H1 (cell line): ENCODE results near the gene MYO3A. TPM values are rescaled to one million over a fixed set of nuclear protein-coding genes. Genes with fewer than 3 reads are reported as not detected.

Source experiments
- CTCF ChIA-PET: fragments of 300-600 bp; sonication (Branson Sonifier 250); formaldehyde crosslinking; loops from one replicate; lab custom pipeline; 2021; ENCODE audit not compliant: partially characterized antibody; lab: Charles Lee
- POLR2A ChIA-PET: fragments of 300-600 bp; sonication (Branson Sonifier 250); formaldehyde crosslinking; loops from one replicate; lab custom pipeline; 2021; ENCODE audit warnings: inconsistent platforms; ENCODE audit not compliant: partially characterized antibody; lab: Charles Lee
- DNase-seq, 2 experiments: peaks; one replicate each; pipeline versions ENCODE4 v3.0.0 to v3.0.0-alpha.2; 2010 to 2022; ENCODE audit warnings: low spot score in 2 of 2, low read depth in 1 of 2, mixed read lengths in 1 of 2
- FAIRE-seq: peaks from 2 replicates; lab custom pipeline; 2011; peaks lifted over from hg19 to GRCh38; lab: Jason Lieb, UNC
- H2AFZ ChIP-seq: 2 replicates; pipeline ENCODE4 v1.8.1; 2012; ENCODE audit warnings: low read length, inconsistent platforms
- H2AK5ac ChIP-seq: 2 replicates; pipeline ENCODE4 v1.6.1; 2013; ENCODE audit warnings: low read depth, low read length
- H2BK120ac ChIP-seq: replicated peaks from 2 replicates; pipeline ENCODE3; 2013; ENCODE audit warnings: low read depth, low read length, inconsistent platforms
- H2BK12ac ChIP-seq: 2 replicates; pipeline ENCODE4 v1.6.1; 2013; ENCODE audit warnings: low read depth, low read length
- H2BK15ac ChIP-seq: 2 replicates; pipeline ENCODE4 v1.6.1; 2013; ENCODE audit warnings: low read length
- H2BK20ac ChIP-seq: 2 replicates; pipeline ENCODE4 v1.6.1; 2013; ENCODE audit warnings: low read length
- H2BK5ac ChIP-seq: 2 replicates; pipeline ENCODE4 v1.6.1; 2013; ENCODE audit warnings: low read depth, low read length
- H3K14ac ChIP-seq: 2 replicates; pipeline ENCODE4 v1.6.1; 2013; ENCODE audit warnings: inconsistent platforms; ENCODE audit not compliant: insufficient read length
- H3K18ac ChIP-seq: 2 replicates; pipeline ENCODE4 v1.6.1; 2013; ENCODE audit warnings: low read length; ENCODE audit errors: extremely low read depth
- H3K23ac ChIP-seq: 2 replicates; pipeline ENCODE4 v1.6.1; 2013; ENCODE audit warnings: inconsistent platforms; ENCODE audit not compliant: insufficient read length
- H3K23me2 ChIP-seq: 2 replicates; pipeline ENCODE4 v1.6.1; 2013; ENCODE audit warnings: low read depth, low read length
- H3K27ac ChIP-seq: 2 replicates; pipeline ENCODE4 v1.6.1; 2011; ENCODE audit warnings: low read depth, low read length, inconsistent platforms
- H3K27me3 ChIP-seq, 4 experiments: replicated peaks in 1 of 4; 1 replicate in 1 of 4; 2 replicates in 3 of 4; pipeline versions ENCODE4 v1.6.1 to v1.8.1; 2011 to 2013; ENCODE audit warnings: low read length in 3 of 4, mild to moderate bottlenecking in 3 of 4, inconsistent platforms in 2 of 4, mixed read lengths in 2 of 4, moderate library complexity in 1 of 4; ENCODE audit not compliant: control insufficient read depth in 3 of 4, insufficient read depth in 3 of 4; ENCODE audit errors: extremely low read depth in 1 of 4
- H3K36me3 ChIP-seq, 4 experiments: 2 replicates each; pipeline versions ENCODE4 v1.6.1 to v1.8.1; 2011 to 2013; ENCODE audit warnings: mild to moderate bottlenecking in 4 of 4, low read length in 3 of 4, moderate library complexity in 2 of 4, control low read depth in 1 of 4, inconsistent platforms in 1 of 4; ENCODE audit not compliant: insufficient read depth in 4 of 4, control insufficient read depth in 2 of 4
- H3K4ac ChIP-seq: replicated peaks from 2 replicates; pipeline ENCODE3; 2013; ENCODE audit warnings: low read length, low read depth, mixed read lengths, inconsistent platforms; ENCODE audit not compliant: insufficient read length
- H3K4me1 ChIP-seq, 4 experiments: replicated peaks in 1 of 4; 1 replicate in 1 of 4; 2 replicates in 3 of 4; pipeline versions ENCODE4 v1.6.1 to v1.8.1; 2011 to 2013; ENCODE audit warnings: low read length in 3 of 4, inconsistent platforms in 2 of 4, mixed read lengths in 1 of 4; ENCODE audit not compliant: insufficient read depth in 4 of 4, control insufficient read depth in 3 of 4
- H3K4me2 ChIP-seq, 2 experiments: 2 replicates each; pipeline versions ENCODE4 v1.6.1 to v1.8.1; 2011 to 2013; ENCODE audit warnings: low read depth in 2 of 2, low read length in 2 of 2, control low read depth in 1 of 2, inconsistent platforms in 1 of 2, mild to moderate bottlenecking in 1 of 2; ENCODE audit not compliant: insufficient read depth in 1 of 2
- H3K4me3 ChIP-seq, 4 experiments: fragments of 200-600, 300-600 bp in 1 of 4; sonication (generic), shearing (Covaris generic), sonication (Bioruptor Twin) in 1 of 4; 2 replicates each; pipeline versions ENCODE4 v1.5.1 to v1.8.1; 2011 to 2016; ENCODE audit warnings: low read length in 4 of 4, low read depth in 3 of 4, control low read depth in 2 of 4, inconsistent platforms in 2 of 4, mild to moderate bottlenecking in 2 of 4, mixed read lengths in 1 of 4, moderate library complexity in 1 of 4; ENCODE audit not compliant: insufficient read depth in 2 of 4; ENCODE audit errors: extremely low read depth in 1 of 4
- H3K56ac ChIP-seq: replicated peaks from 2 replicates; pipeline ENCODE3; 2013; ENCODE audit warnings: low read depth, mild to moderate bottlenecking, mixed read lengths, low read length, inconsistent platforms; ENCODE audit not compliant: insufficient read length
- H3K79me1 ChIP-seq: 2 replicates; pipeline ENCODE4 v1.6.1; 2013; ENCODE audit warnings: low read depth, low read length, control low read depth
- H3K79me2 ChIP-seq, 2 experiments: 2 replicates each; pipeline versions ENCODE4 v1.6.1 to v1.8.1; 2012 to 2013; ENCODE audit warnings: low read length in 2 of 2, mild to moderate bottlenecking in 2 of 2, inconsistent platforms in 1 of 2; ENCODE audit not compliant: insufficient read depth in 2 of 2, control insufficient read depth in 1 of 2
- H3K9ac ChIP-seq, 4 experiments: replicated peaks in 1 of 4; 1 replicate in 1 of 4; 2 replicates in 3 of 4; pipeline versions ENCODE4 v1.6.1 to v1.8.1; 2011 to 2013; ENCODE audit warnings: low read depth in 3 of 4, low read length in 3 of 4, control low read depth in 2 of 4, mild to moderate bottlenecking in 2 of 4, moderate library complexity in 2 of 4, inconsistent platforms in 1 of 4; ENCODE audit errors: extremely low read depth in 1 of 4
- H3K9me3 ChIP-seq, 2 experiments: 2 replicates each; pipeline versions ENCODE4 v1.6.1 to v1.8.1; 2012 to 2013; ENCODE audit warnings: mild to moderate bottlenecking in 2 of 2, moderate library complexity in 2 of 2, control low read depth in 1 of 2, inconsistent platforms in 1 of 2, low read depth in 1 of 2, low read length in 1 of 2, mixed read lengths in 1 of 2; ENCODE audit not compliant: insufficient read depth in 2 of 2
- H4K20me1 ChIP-seq, 2 experiments: replicated peaks in 1 of 2; 2 replicates each; pipeline versions ENCODE3 to v1.8.1; 2011 to 2013; ENCODE audit warnings: inconsistent platforms in 2 of 2, low read length in 2 of 2, mild to moderate bottlenecking in 1 of 2; ENCODE audit not compliant: insufficient read depth in 2 of 2, control insufficient read depth in 1 of 2
- H4K5ac ChIP-seq: 2 replicates; pipeline ENCODE4 v1.6.1; 2013; ENCODE audit warnings: low read length, low read depth, mixed read lengths, inconsistent platforms; ENCODE audit not compliant: insufficient read length
- H4K8ac ChIP-seq: 2 replicates; pipeline ENCODE4 v1.8.0; 2013; ENCODE audit warnings: mild to moderate bottlenecking, moderate library complexity, low read length, inconsistent platforms; ENCODE audit not compliant: insufficient read depth; ENCODE audit errors: extremely low read depth
- H4K91ac ChIP-seq: replicated peaks from 2 replicates; pipeline ENCODE3; 2013; ENCODE audit warnings: low read length, mixed read lengths, inconsistent platforms; ENCODE audit not compliant: insufficient read length
- BACH1 ChIP-seq: IDR thresholded peaks from 2 replicates; pipeline ENCODE4 v1.6.1; 2012; ENCODE audit warnings: low read length, improper control_type of control experiment
- CBX5 ChIP-seq: fragments of 300-800, 300-1000 bp; sonication (generic); IDR thresholded peaks from 2 replicates; pipeline ENCODE4 v1.7.1; 2016; ENCODE audit warnings: antibody characterized with exemption, low read length, low read depth
- CEBPB ChIP-seq: IDR thresholded peaks from 2 replicates; pipeline ENCODE4 v1.6.1; 2012; ENCODE audit warnings: low read depth, low read length
- CTBP2 ChIP-seq: IDR thresholded peaks from 2 replicates; pipeline ENCODE4 v1.7.0; 2011; ENCODE audit warnings: borderline replicate concordance, mild to moderate bottlenecking, moderate library complexity, mixed read lengths, low read length; ENCODE audit not compliant: insufficient read depth, insufficient read length
- HDAC2 ChIP-seq, 2 experiments: fragments of 300-600 bp in 1 of 2; sonication (generic) in 1 of 2; IDR thresholded peaks; 2 replicates each; pipeline ENCODE4 v1.6.1; 2011 to 2012; ENCODE audit warnings: low read depth in 2 of 2, low read length in 2 of 2, mild to moderate bottlenecking in 2 of 2, moderate library complexity in 2 of 2, borderline replicate concordance in 1 of 2, inconsistent platforms in 1 of 2
- JUN ChIP-seq: IDR thresholded peaks from 2 replicates; pipeline ENCODE4 v1.6.1; 2011; ENCODE audit warnings: low read depth, mild to moderate bottlenecking, improper control_type of control experiment, low read length
- MAFK ChIP-seq: IDR thresholded peaks from 2 replicates; pipeline ENCODE4 v1.6.1; 2012; ENCODE audit warnings: low read depth, mild to moderate bottlenecking, improper control_type of control experiment, low read length
- NANOG ChIP-seq: IDR thresholded peaks from 2 replicates; pipeline ENCODE4 v1.6.1; 2011; ENCODE audit warnings: low read length, low read depth, mild to moderate bottlenecking, inconsistent platforms; ENCODE audit not compliant: insufficient read depth, poor library complexity, severe bottlenecking
- POLR2AphosphoS5 ChIP-seq: IDR thresholded peaks from 2 replicates; pipeline ENCODE4 v1.6.1; 2011; ENCODE audit warnings: low read depth, low read length
- RNF2 ChIP-seq: fragments of 200-900, 300-1000 bp; sonication (generic); IDR thresholded peaks from 2 replicates; pipeline ENCODE4 v1.7.1; 2016; ENCODE audit warnings: borderline replicate concordance, low read depth, mild to moderate bottlenecking, antibody characterized with exemption, low read length; ENCODE audit not compliant: poor library complexity, severe bottlenecking; ENCODE audit errors: missing control alignments
- RXRA ChIP-seq: IDR thresholded peaks from 2 replicates; pipeline ENCODE4 v1.6.1; 2011; ENCODE audit warnings: low read depth, mild to moderate bottlenecking, low read length, moderate library complexity; ENCODE audit not compliant: insufficient read depth
- SUZ12 ChIP-seq: fragments of 200-600 bp; sonication (generic); IDR thresholded peaks from 2 replicates; pipeline ENCODE4 v1.6.1; 2012; ENCODE audit warnings: mild to moderate bottlenecking, inconsistent platforms, low read length, moderate library complexity, mixed read lengths
- WGBS, 2 experiments: shearing (Covaris generic) in 1 of 2; methylation state at CpG; one replicate each; pipeline versions ENCODE4 v1.1.6 to v1.1.7; 2013 to 2015; ENCODE audit warnings: low lambda C conversion rate in 2 of 2, mixed read lengths in 2 of 2, inconsistent platforms in 1 of 2, low coverage in 1 of 2, missing lambda C conversion rate in 1 of 2; ENCODE audit not compliant: insufficient replicate concordance in 2 of 2, insufficient coverage in 1 of 2, insufficient read length in 1 of 2; ENCODE audit errors: extremely low coverage in 1 of 2, missing lambda C conversion rate in 1 of 2; 5-methylcytosine and 5-hydroxymethylcytosine counted together
- polyA plus RNA-seq, 7 experiments: library from polyadenylated mRNA; depleted of rRNA in 3 of 7; stranded (reverse) in 5 of 7; unstranded in 2 of 7; fragments of >200 nt in 5 of 7; fragments of 200-250 nt in 2 of 7; gene quantifications; 1 replicate in 5 of 7; 2 replicates in 1 of 7; 4 replicates in 1 of 7; pipeline versions ENCODE4 v1.2.1 to v1.2.3, GENCODE V29; 2011 to 2013; ENCODE audit warnings: missing spikeins in 2 of 7, mixed read lengths in 2 of 7
- total RNA-seq: library from RNA; stranded (reverse); fragmentation: NEBNext Ultra II Directional; extraction: Animal tissue kit (Norgen Biotek cat#: 25700); gene quantifications from 2 replicates; pipeline ENCODE4 v1.2.1, GENCODE V29; 2021
- TF ChIP-seq, protein P1 (sequence below): IDR thresholded peaks from 2 replicates; pipeline ENCODE4 v1.6.1; 2011; ENCODE audit warnings: low read depth, mild to moderate bottlenecking, low read length; ENCODE audit not compliant: insufficient read depth

Gene MYO3A
- total and polyA plus RNA-seq, 2 of the 8 experiments (the other 6 are each of a cell fraction or from before 2014, with no cell fraction given) = 3.9 to 5.3 TPM

DNA sequence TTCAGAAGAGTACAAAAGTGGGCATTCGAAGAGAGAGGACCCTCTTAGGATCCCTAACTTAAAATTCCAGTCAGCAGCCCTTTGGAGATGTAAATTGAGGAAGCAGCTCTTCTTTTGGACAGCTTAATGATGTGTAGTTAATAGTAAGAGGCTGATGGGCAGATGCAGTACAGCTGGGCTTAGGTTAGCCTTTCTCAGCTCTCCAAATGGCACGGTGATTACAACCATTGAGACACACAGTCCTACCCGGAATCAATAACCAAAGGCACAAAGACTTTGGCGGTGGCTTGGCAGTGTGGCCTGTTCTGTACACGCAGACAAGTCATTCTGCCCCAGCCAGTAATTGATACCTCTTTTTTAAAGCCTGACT is 309.3 kb downstream of the MYO3A start:
- H2AFZ ChIP-seq = no peak overlapping the region
- H2AK5ac ChIP-seq = no peak overlapping the region
- H3K23me2 ChIP-seq = no peaks in the 10 kb centered on the region
- H3K79me2 ChIP-seq = no peaks in the 10 kb centered on the region
- H3K9ac ChIP-seq = no peak overlapping the region
- no peak overlapping the region for H4K5ac ChIP-seq
- no peaks in the 10 kb centered on the region for H4K20me1 ChIP-seq
- H3K4ac ChIP-seq = no peak overlapping the region
- H3K9me3 ChIP-seq = no peaks in the 10 kb centered on the region
- POLR2A ChIA-PET = no interaction called here
- FAIRE-seq (no peak), DNase-seq (no peak)
- H3K56ac ChIP-seq = no peak overlapping the region
- no peaks in the 10 kb centered on the region for H3K36me3 ChIP-seq
- H3K4me3 ChIP-seq = no peak overlapping the region
- H3K4me1 ChIP-seq = peaks cover 0 to 10% (median 2%) of the 10 kb centered on the region in 4 experiments; a peak in 2 of 7 replicates
- H3K27me3 ChIP-seq = no peaks in the 10 kb centered on the region
- no peak overlapping the region for H2BK5ac ChIP-seq
- no peak overlapping the region for H2BK20ac ChIP-seq
- no peak overlapping the region for H2BK120ac ChIP-seq
- H2BK12ac ChIP-seq = no peak overlapping the region
- no peak overlapping the region for H3K4me2 ChIP-seq
- H4K8ac ChIP-seq = no peak overlapping the region
- no peak overlapping the region for H3K23ac ChIP-seq
- no peak overlapping the region for H3K14ac ChIP-seq
- no peaks in the 10 kb centered on the region for H3K79me1 ChIP-seq
- no peak overlapping the region for H4K91ac ChIP-seq
- 89% methylated on average over 5 of the region's 5 CpGs; no CpG with 5 or more reads in 1 of the 2 experiments for WGBS, 2 experiments
- CTCF ChIA-PET = interaction anchor here (0.6 to 1.9 kb wide), 6 partner anchors 10 to 103 kb away, joined by 3 to 6 read pairs (median 3); partner anchors contain the start of gene GAD2
- H3K27ac ChIP-seq = no peak overlapping the region
- H3K18ac ChIP-seq = no peak overlapping the region
- H2BK15ac ChIP-seq = no peak overlapping the region
- no peak for TF ChIP-seq RNF2
- no peak for TF ChIP-seq SUZ12
- no peak for TF ChIP-seq CBX5
- TF ChIP-seq HDAC2 (IDR thresholded peaks at IDR 0.05; ENCODE audit: borderline replicate concordance in 1 of 2, low read depth in 2 of 2, low read length in 2 of 2) = no peak
- no peak for TF ChIP-seq POLR2AphosphoS5
- TF ChIP-seq CEBPB = no peak
- no peak for TF ChIP-seq NANOG
- TF ChIP-seq BACH1 = no peak
- TF ChIP-seq, protein P1, sequence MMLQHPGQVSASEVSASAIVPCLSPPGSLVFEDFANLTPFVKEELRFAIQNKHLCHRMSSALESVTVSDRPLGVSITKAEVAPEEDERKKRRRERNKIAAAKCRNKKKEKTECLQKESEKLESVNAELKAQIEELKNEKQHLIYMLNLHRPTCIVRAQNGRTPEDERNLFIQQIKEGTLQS = no peak
- TF ChIP-seq CTBP2 = no peak
- no peak for TF ChIP-seq MAFK
- no peak for TF ChIP-seq RXRA
- no peak for TF ChIP-seq JUN
